ENCODE results near the gene PRRG2.

- TF ChIP-seq, protein P1, sequence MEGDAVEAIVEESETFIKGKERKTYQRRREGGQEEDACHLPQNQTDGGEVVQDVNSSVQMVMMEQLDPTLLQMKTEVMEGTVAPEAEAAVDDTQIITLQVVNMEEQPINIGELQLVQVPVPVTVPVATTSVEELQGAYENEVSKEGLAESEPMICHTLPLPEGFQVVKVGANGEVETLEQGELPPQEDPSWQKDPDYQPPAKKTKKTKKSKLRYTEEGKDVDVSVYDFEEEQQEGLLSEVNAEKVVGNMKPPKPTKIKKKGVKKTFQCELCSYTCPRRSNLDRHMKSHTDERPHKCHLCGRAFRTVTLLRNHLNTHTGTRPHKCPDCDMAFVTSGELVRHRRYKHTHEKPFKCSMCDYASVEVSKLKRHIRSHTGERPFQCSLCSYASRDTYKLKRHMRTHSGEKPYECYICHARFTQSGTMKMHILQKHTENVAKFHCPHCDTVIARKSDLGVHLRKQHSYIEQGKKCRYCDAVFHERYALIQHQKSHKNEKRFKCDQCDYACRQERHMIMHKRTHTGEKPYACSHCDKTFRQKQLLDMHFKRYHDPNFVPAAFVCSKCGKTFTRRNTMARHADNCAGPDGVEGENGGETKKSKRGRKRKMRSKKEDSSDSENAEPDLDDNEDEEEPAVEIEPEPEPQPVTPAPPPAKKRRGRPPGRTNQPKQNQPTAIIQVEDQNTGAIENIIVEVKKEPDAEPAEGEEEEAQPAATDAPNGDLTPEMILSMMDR (IDR thresholded peaks at IDR 0.05): no peak
- TF ChIP-seq POLR2A (IDR thresholded peaks at IDR 0.05) (no peak), POLR2AphosphoS5 (IDR thresholded peaks at IDR 0.05) (peak in 1 of 3 donors; percentile 23)
These were observed 12.4 kb downstream of the PRRG2 start for GRCh38 chr19:49593233-49594113.
